Liver (tissue), 9 donors: ENCODE results near the gene GRK6. TPM values are rescaled to one million over a fixed set of nuclear protein-coding genes. Genes with fewer than 3 reads are reported as not detected.

Experiments used
- DNase-seq: peaks from one replicate; pipeline ENCODE4 v3.0.0-alpha.2; 2017; ENCODE audit warnings: low spot score
- H3K27ac ChIP-seq, 2 donors: one replicate each; pipeline ENCODE4 v1.7.0; 2013; ENCODE audit warnings: inconsistent platforms in 2 of 2, low read length in 2 of 2, control low read depth in 1 of 2, low read depth in 1 of 2, mild to moderate bottlenecking in 1 of 2
- H3K27me3 ChIP-seq, 4 donors: one replicate each; pipeline versions ENCODE4 v1.6.1 to v1.7.0; 2013; ENCODE audit warnings: low read length in 3 of 4, inconsistent platforms in 1 of 4, mild to moderate bottlenecking in 1 of 4, moderate library complexity in 1 of 4; ENCODE audit not compliant: control insufficient read depth in 4 of 4, insufficient read depth in 4 of 4
- H3K36me3 ChIP-seq, 4 donors: one replicate each; pipeline versions ENCODE4 v1.6.1 to v1.7.0; 2013; ENCODE audit warnings: low read length in 3 of 4, mild to moderate bottlenecking in 3 of 4, low read depth in 1 of 4, moderate library complexity in 1 of 4; ENCODE audit not compliant: control insufficient read depth in 4 of 4, insufficient read depth in 3 of 4
- H3K4me1 ChIP-seq, 4 donors: one replicate each; pipeline versions ENCODE4 v1.6.1 to v1.7.0; 2013; ENCODE audit warnings: low read length in 3 of 4, mild to moderate bottlenecking in 3 of 4, moderate library complexity in 1 of 4; ENCODE audit not compliant: control insufficient read depth in 4 of 4, insufficient read depth in 4 of 4
- H3K4me3 ChIP-seq, 3 donors: one replicate each; pipeline versions ENCODE4 v1.6.1 to v1.7.0; 2013; ENCODE audit warnings: low read length in 3 of 3, control low read depth in 1 of 3, low read depth in 1 of 3, mild to moderate bottlenecking in 1 of 3
- H3K9ac ChIP-seq, 2 donors: one replicate each; pipeline ENCODE4 v1.7.0; 2013; ENCODE audit warnings: low read length in 2 of 2, mild to moderate bottlenecking in 2 of 2, moderate library complexity in 2 of 2, control low read depth in 1 of 2, low read depth in 1 of 2
- H3K9me3 ChIP-seq, 4 donors: one replicate each; pipeline versions ENCODE4 v1.6.1 to v1.7.0; 2013; ENCODE audit warnings: low read length in 3 of 4; ENCODE audit not compliant: control insufficient read depth in 4 of 4
- ATF3 ChIP-seq: IDR thresholded peaks from 2 replicates; pipeline ENCODE4 v1.6.1; 2016; ENCODE audit warnings: antibody characterized with exemption
- CTCF ChIP-seq: fragments of 150-350 bp; IDR thresholded peaks from 2 replicates; pipeline ENCODE4 v1.5.1; 2017; ENCODE audit warnings: improper control_type of control experiment, low read depth, low read length; ENCODE audit not compliant: missing input control
- EGR1 ChIP-seq, 2 donors: IDR thresholded peaks; 2 replicates each; pipeline ENCODE4 v1.6.1; 2016 to 2018; ENCODE audit warnings: antibody characterized with exemption in 2 of 2, low read depth in 2 of 2
- FOXA1 ChIP-seq: IDR thresholded peaks from 2 replicates; pipeline ENCODE4 v1.6.1; 2016; ENCODE audit warnings: antibody characterized with exemption
- FOXA2 ChIP-seq: IDR thresholded peaks from 2 replicates; pipeline ENCODE4 v1.6.1; 2016; ENCODE audit warnings: antibody characterized with exemption
- GABPA ChIP-seq, 2 donors: IDR thresholded peaks in 1 of 2; conservative IDR thresholded peaks in 1 of 2; 2 replicates each; pipeline ENCODE4 v1.6.1; 2016; ENCODE audit warnings: antibody characterized with exemption in 2 of 2, mild to moderate bottlenecking in 1 of 2, moderate library complexity in 1 of 2
- HNF4A ChIP-seq, 2 donors: conservative IDR thresholded peaks; 2 replicates each; pipeline ENCODE4 v1.6.1; 2016; ENCODE audit warnings: antibody characterized with exemption in 2 of 2, mild to moderate bottlenecking in 2 of 2
- HNF4G ChIP-seq: IDR thresholded peaks from 2 replicates; pipeline ENCODE4 v1.6.1; 2016; ENCODE audit warnings: antibody characterized with exemption
- JUND ChIP-seq, 2 donors: IDR thresholded peaks; 2 replicates each; pipeline ENCODE4 v1.6.1; 2016; ENCODE audit warnings: antibody characterized with exemption in 2 of 2
- NR2F2 ChIP-seq: IDR thresholded peaks from 2 replicates; pipeline ENCODE4 v1.6.1; 2016; ENCODE audit warnings: antibody characterized with exemption
- REST ChIP-seq: IDR thresholded peaks from 2 replicates; pipeline ENCODE4 v1.6.1; 2016; ENCODE audit warnings: antibody characterized with exemption, mild to moderate bottlenecking
- RXRA ChIP-seq, 2 donors: IDR thresholded peaks; 2 replicates each; pipeline ENCODE4 v1.6.1; 2017 to 2018; ENCODE audit warnings: antibody characterized with exemption in 2 of 2, mild to moderate bottlenecking in 1 of 2
- SP1 ChIP-seq: IDR thresholded peaks from 2 replicates; pipeline ENCODE4 v1.6.1; 2018; ENCODE audit warnings: antibody characterized with exemption, mild to moderate bottlenecking
- TAF1 ChIP-seq: conservative IDR thresholded peaks from 2 replicates; pipeline ENCODE4 v1.6.1; 2016; ENCODE audit warnings: antibody characterized with exemption, mild to moderate bottlenecking
- WGBS: extraction: QIAGEN DNeasy Blood & Tissue Kit; methylation state at CpG from one replicate; pipeline ENCODE4 v1.1.7; 2013; 5-methylcytosine and 5-hydroxymethylcytosine counted together
- polyA plus RNA-seq, 2 donors: library from polyadenylated mRNA; stranded (reverse) in 1 of 2; unstranded in 1 of 2; fragments of 200-250 nt in 1 of 2; fragments of >200 nt in 1 of 2; fragmentation: Nextera tagmentation in 1 of 2; extraction: Ambion mirVana in 1 of 2; gene quantifications; one replicate each; pipeline versions ENCODE4 v1.2.1 to v1.2.3, GENCODE V29; 2013 to 2015
- total RNA-seq, 2 donors: library from RNA; depleted of rRNA; stranded (reverse); fragments of >200 nt; gene quantifications; one replicate each; pipeline ENCODE4 v1.2.3, GENCODE V29; 2014
- TF ChIP-seq, protein P1 (sequence below): IDR thresholded peaks from 2 replicates; pipeline ENCODE4 v1.6.1; 2016; ENCODE audit warnings: antibody characterized with exemption
- TF ChIP-seq, protein P2 (sequence below): IDR thresholded peaks from 2 replicates; pipeline ENCODE4 v1.6.1; 2016; ENCODE audit warnings: antibody characterized with exemption
- donor health status: healthy.
- donor health status: healthy.
- donor health status: healthy.
- donor health status: healthy.
- donor health status: healthy.

GRK6 gene
- total and polyA plus RNA-seq, 4 donors: 3.1 to 24.0 (median 10.8) TPM

GRCh38 chr5:177434942-177435738 lies 8.7 kb downstream of the GRK6 start:
- H3K4me3 ChIP-seq: no peak overlapping the region
- H3K9ac ChIP-seq: no peak overlapping the region
- WGBS: 96% methylated on average over 20 of the region's 20 CpGs
- H3K4me1 ChIP-seq: peaks cover 0 to 6% (median 0%) of the 10 kb centered on the region in 4 donors
- H3K27me3 ChIP-seq: no peaks in the 10 kb centered on the region
- H3K36me3 ChIP-seq: peaks cover 6 to 29% (median 19%) of the 10 kb centered on the region in 4 donors
- no peak for DNase-seq
- H3K27ac ChIP-seq: no peak overlapping the region
- TF ChIP-seq REST (no peak), HNF4A (conservative IDR thresholded peaks at IDR 0.05) (no peak), CTCF (no peak), JUND (IDR thresholded peaks at IDR 0.05) (no peak), RXRA (IDR thresholded peaks at IDR 0.05) (no peak), SP1 (no peak), GABPA (IDR thresholded peaks at IDR 0.05 in 1 of 2, conservative IDR thresholded peaks at IDR 0.05 in 1 of 2) (no peak), FOXA2 (no peak), HNF4G (no peak), NR2F2 (no peak), ATF3 (no peak)
- no peaks in the 10 kb centered on the region for H3K9me3 ChIP-seq

- 95% methylated on average over 37 of the region's 37 CpGs for WGBS
- Histone ChIP-seq H3K4me1 (peaks cover 0 to under 1% (median 0%) of the 10 kb centered on the region in 4 donors), H3K9ac (no peak overlapping the region), H3K4me3 (no peak overlapping the region), H3K9me3 (no peaks in the 10 kb centered on the region), H3K27ac (no peak overlapping the region), H3K27me3 (no peaks in the 10 kb centered on the region), H3K36me3 (peaks cover 6 to 35% (median 19%) of the 10 kb centered on the region in 4 donors)
- no peak for TF ChIP-seq HNF4A (conservative IDR thresholded peaks at IDR 0.05)
- TF ChIP-seq FOXA2: no peak
- no peak for TF ChIP-seq RXRA (IDR thresholded peaks at IDR 0.05)
- no peak for TF ChIP-seq ATF3
- TF ChIP-seq NR2F2: no peak
- TF ChIP-seq EGR1 (IDR thresholded peaks at IDR 0.05; ENCODE audit: low read depth in 2 of 2): no peak
- TF ChIP-seq, protein P1, sequence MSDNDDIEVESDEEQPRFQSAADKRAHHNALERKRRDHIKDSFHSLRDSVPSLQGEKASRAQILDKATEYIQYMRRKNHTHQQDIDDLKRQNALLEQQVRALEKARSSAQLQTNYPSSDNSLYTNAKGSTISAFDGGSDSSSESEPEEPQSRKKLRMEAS: no peak
- TF ChIP-seq, protein P2, sequence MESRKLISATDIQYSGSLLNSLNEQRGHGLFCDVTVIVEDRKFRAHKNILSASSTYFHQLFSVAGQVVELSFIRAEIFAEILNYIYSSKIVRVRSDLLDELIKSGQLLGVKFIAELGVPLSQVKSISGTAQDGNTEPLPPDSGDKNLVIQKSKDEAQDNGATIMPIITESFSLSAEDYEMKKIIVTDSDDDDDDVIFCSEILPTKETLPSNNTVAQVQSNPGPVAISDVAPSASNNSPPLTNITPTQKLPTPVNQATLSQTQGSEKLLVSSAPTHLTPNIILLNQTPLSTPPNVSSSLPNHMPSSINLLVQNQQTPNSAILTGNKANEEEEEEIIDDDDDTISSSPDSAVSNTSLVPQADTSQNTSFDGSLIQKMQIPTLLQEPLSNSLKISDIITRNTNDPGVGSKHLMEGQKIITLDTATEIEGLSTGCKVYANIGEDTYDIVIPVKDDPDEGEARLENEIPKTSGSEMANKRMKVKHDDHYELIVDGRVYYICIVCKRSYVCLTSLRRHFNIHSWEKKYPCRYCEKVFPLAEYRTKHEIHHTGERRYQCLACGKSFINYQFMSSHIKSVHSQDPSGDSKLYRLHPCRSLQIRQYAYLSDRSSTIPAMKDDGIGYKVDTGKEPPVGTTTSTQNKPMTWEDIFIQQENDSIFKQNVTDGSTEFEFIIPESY: no peak
- TF ChIP-seq TAF1: no peak
- no peak for TF ChIP-seq SP1
- no peak for TF ChIP-seq REST
- TF ChIP-seq FOXA1: no peak
- TF ChIP-seq JUND (IDR thresholded peaks at IDR 0.05): no peak
- DNase-seq: no peak
Observed at GRCh38 chr5:177435847-177436536, 9.5 kb downstream of the GRK6 start.
